GM12891 (cell line): Measurements from ENCODE around the gene SPDYE16.
"Not testable (repeated sequence)": the region's sequence is repeated elsewhere in the genome, so short reads cannot be mapped to it uniquely, and the experiment has no call there.

Source experiments
- POLR2A ChIP-seq: IDR thresholded peaks from 2 replicates; pipeline ENCODE4 v1.6.1; 2011; ENCODE audit warnings: low read depth, low read length, control low read depth
- POLR2AphosphoS5 ChIP-seq: IDR thresholded peaks from 2 replicates; pipeline ENCODE4 v1.6.1; 2011; ENCODE audit warnings: low read depth, low read length, control low read depth
- TAF1 ChIP-seq: IDR thresholded peaks from 2 replicates; pipeline ENCODE4 v1.6.1; 2011; ENCODE audit warnings: low read depth, low read length, control low read depth

GRCh38 chr7:76487969-76488368 lies 55.1 kb downstream of the SPDYE16 start:
- not testable (repeated sequence) for TF ChIP-seq POLR2AphosphoS5, TAF1, POLR2A
